ENCODE results near the gene PROKR1. TPM values are rescaled to one million over a fixed set of nuclear protein-coding genes. Genes with fewer than 3 reads are reported as not detected.

The PROKR1 gene
- total RNA-seq, result not detected in 2 replicates

DNA sequence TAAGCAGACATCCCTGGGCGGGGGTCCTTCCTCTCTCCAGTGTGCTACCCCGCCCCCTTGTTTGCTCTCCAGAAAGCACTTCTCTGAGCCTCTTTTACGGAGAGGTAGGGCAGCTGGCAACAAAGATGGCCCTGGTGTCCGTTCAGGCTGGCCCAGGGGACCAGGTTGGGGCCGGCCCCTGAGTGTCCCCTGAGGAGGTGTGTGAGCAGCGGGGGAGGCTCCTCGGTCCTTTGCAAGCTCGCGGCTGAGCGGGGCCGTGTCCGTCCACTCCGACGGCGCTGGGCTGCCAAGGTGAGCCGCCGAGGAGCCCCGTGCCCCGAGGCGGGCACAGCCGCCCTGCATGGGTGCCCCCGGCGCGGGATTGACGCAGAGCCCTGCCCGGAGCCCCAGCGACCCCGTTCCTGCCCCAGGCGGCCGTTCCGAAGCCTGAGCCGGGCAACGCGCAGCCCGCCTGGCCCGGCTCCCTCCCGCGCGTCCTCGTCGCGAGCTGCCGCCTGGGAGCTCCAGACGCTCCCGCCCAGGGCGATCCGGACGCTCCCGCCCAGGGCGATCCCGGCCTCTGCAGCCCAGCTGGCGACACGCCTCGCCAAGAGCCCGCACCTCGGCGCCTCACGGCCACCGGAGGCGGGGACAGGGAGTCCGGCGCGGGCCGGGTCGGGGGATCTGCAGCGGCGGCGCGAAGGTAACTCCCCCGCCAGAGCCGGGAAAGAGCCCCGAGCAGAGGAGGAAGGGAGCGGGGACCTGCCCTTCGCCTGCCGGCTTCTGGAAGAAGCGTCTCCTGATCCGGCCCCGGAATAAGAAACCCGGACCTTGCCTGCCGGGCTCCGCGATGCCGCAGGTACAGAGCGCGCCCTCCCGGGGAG lies at the start of gene PROKR1:
TSS of gene PROKR1 (plus strand) at position 569 of the 863 bp plus-strand sequence. CDS start 2,243 bp downstream, outside the sequence.

Other genes with a start within 250 kb of the PROKR1 start
- 0.29 and 0.33 TPM in 2 replicates for gene FBXO48, start 176.3 kb upstream of the PROKR1 start, total RNA-seq
- 3.8 and 5.8 TPM in 2 replicates for gene APLF, start 176.0 kb upstream of the PROKR1 start, total RNA-seq
- gene ARHGAP25, start 91.2 kb downstream of the PROKR1 start, total RNA-seq, result 0.66 and 1.7 TPM in 2 replicates
- gene BMP10, start 227.8 kb downstream of the PROKR1 start, total RNA-seq, result not detected in 2 replicates